GM23338 (cell line): ENCODE data around the gene COL1A1. TPM values are rescaled to one million over a fixed set of nuclear protein-coding genes. Genes with fewer than 3 reads are reported as not detected.

ENCODE experiments used
- ATAC-seq: fragments of 200-7000 bp; cut with Tn5 transposase; 3 replicates; pipeline ENCODE4 v1.9.1; 2020
- DNase-seq: peaks from one replicate; pipeline ENCODE4 v3.0.0-alpha.2; 2015; ENCODE audit warnings: low spot score
- H2AFZ ChIP-seq: fragments of 200-600 bp; sonication (generic); 2 replicates; pipeline ENCODE4 v1.8.0; 2016; ENCODE audit warnings: antibody characterized with exemption, mild to moderate bottlenecking, moderate library complexity
- H3F3A ChIP-seq: fragments of 200-600 bp; sonication (generic); replicated peaks from 2 replicates; pipeline ENCODE4 v1.8.0; 2017; ENCODE audit warnings: antibody characterized with exemption, mixed run types, low read depth
- H3K27ac ChIP-seq: fragments of 200-600 bp; sonication (generic); 2 replicates; pipeline ENCODE4 v1.6.1; 2016; ENCODE audit warnings: low read depth
- H3K27me3 ChIP-seq: fragments of 200-600 bp; sonication (generic); 2 replicates; pipeline ENCODE4 v1.8.0; 2016; ENCODE audit warnings: mild to moderate bottlenecking, mixed run types, moderate library complexity; ENCODE audit not compliant: insufficient read depth
- H3K36me3 ChIP-seq: fragments of 200-600 bp; sonication (generic); 2 replicates; pipeline ENCODE4 v1.8.0; 2016; ENCODE audit warnings: mild to moderate bottlenecking; ENCODE audit not compliant: insufficient read depth
- H3K4me1 ChIP-seq: fragments of 200-600 bp; sonication (generic); 2 replicates; pipeline ENCODE4 v1.8.0; 2016; ENCODE audit warnings: mild to moderate bottlenecking, moderate library complexity; ENCODE audit not compliant: insufficient read depth
- H3K4me2 ChIP-seq: fragments of 200-600 bp; sonication (generic); 2 replicates; pipeline ENCODE4 v1.7.1; 2017; ENCODE audit warnings: mixed run types
- H3K4me3 ChIP-seq: fragments of 200-600 bp; sonication (generic); 2 replicates; pipeline ENCODE4 v1.6.1; 2016; ENCODE audit warnings: mixed run types
- H3K79me2 ChIP-seq: fragments of 200-600 bp; sonication (generic); replicated peaks from 2 replicates; pipeline ENCODE4 v1.8.0; 2017; ENCODE audit warnings: mild to moderate bottlenecking; ENCODE audit not compliant: insufficient read depth
- H3K9me2 ChIP-seq: fragments of 200-600 bp; sonication (generic); 2 replicates; pipeline ENCODE4 v1.8.0; 2017; ENCODE audit not compliant: insufficient read depth
- H4K20me1 ChIP-seq: fragments of 200-600 bp; sonication (generic); replicated peaks from 2 replicates; pipeline ENCODE4 v1.8.0; 2017; ENCODE audit warnings: mild to moderate bottlenecking; ENCODE audit not compliant: insufficient read depth
- H3K27ac Mint-ChIP-seq: 2 replicates; pipeline ENCODE4 v1.8.0; 2020; ENCODE audit warnings: inconsistent platforms, mild to moderate bottlenecking, moderate library complexity, mixed read lengths
- H3K27me3 Mint-ChIP-seq: 3 replicates; pipeline ENCODE4 v1.8.0; 2022; ENCODE audit warnings: low read depth, mild to moderate bottlenecking, moderate library complexity, mixed read lengths, inconsistent platforms; ENCODE audit not compliant: insufficient read depth, poor library complexity
- H3K36me3 Mint-ChIP-seq: 3 replicates; pipeline ENCODE4 v1.8.0; 2021; ENCODE audit warnings: low read depth, mild to moderate bottlenecking, inconsistent platforms, moderate library complexity, mixed read lengths
- H3K4me1 Mint-ChIP-seq: 3 replicates; pipeline ENCODE4 v1.8.0; 2020; ENCODE audit warnings: mild to moderate bottlenecking, inconsistent platforms, mixed read lengths
- H3K4me3 Mint-ChIP-seq: 3 replicates; pipeline ENCODE4 v1.8.0; 2021; ENCODE audit warnings: moderate library complexity, mild to moderate bottlenecking, inconsistent platforms, mixed read lengths
- H3K9me3 Mint-ChIP-seq: 3 replicates; pipeline ENCODE4 v1.8.0; 2020; ENCODE audit warnings: moderate library complexity, mild to moderate bottlenecking, inconsistent platforms, mixed read lengths
- CREB1 ChIP-seq: fragments of 250-450 bp; sonication (Bioruptor Pico); IDR thresholded peaks from 2 replicates; pipeline ENCODE4 v1.5.0; 2020; ENCODE audit warnings: low read depth, mild to moderate bottlenecking, moderate library complexity
- EZH2 ChIP-seq: fragments of 200-600 bp; sonication (generic); IDR thresholded peaks from one replicate; pipeline ENCODE4 v1.8.0; 2017; ENCODE audit warnings: antibody characterized with exemption, mild to moderate bottlenecking, low read depth; ENCODE audit not compliant: unreplicated experiment
- ZNF331 ChIP-seq: fragments of 250-450 bp; sonication (Bioruptor Pico); IDR thresholded peaks from 2 replicates; pipeline ENCODE4 v1.5.0; 2020; ENCODE audit warnings: low read depth, mild to moderate bottlenecking, moderate library complexity
- polyA plus RNA-seq: library from polyadenylated mRNA; unstranded; fragments of >200 nt; fragmentation: Nextera tagmentation; extraction: Ambion mirVana; gene quantifications from 2 replicates; pipeline ENCODE4 v1.2.1, GENCODE V29; 2016
- total RNA-seq: library from RNA; depleted of rRNA; stranded (reverse); fragments of >200 nt; shearing (Covaris generic); gene quantifications from 2 replicates; pipeline ENCODE4 v1.2.3, GENCODE V29; 2014
- TF ChIP-seq, protein P1 (sequence below): IDR thresholded peaks from one replicate; pipeline ENCODE4 v1.6.1; 2018; ENCODE audit warnings: antibody characterized with exemption; ENCODE audit not compliant: unreplicated experiment
- TF ChIP-seq, protein P2 (sequence below): fragments of 250-450 bp; sonication (Bioruptor Pico); IDR thresholded peaks from 2 replicates; pipeline ENCODE4 v1.5.0; 2020; ENCODE audit warnings: mild to moderate bottlenecking, moderate library complexity
- TF ChIP-seq, protein P3 (sequence below): IDR thresholded peaks from 2 replicates; pipeline ENCODE4 v1.6.1; 2016; ENCODE audit warnings: antibody characterized with exemption
- TF ChIP-seq, protein P4 (sequence below), 2 experiments: fragments of 200-600 bp in 1 of 2; sonication (generic) in 1 of 2; conservative IDR thresholded peaks; 2 replicates each; pipeline versions ENCODE4 v1.5.1 to v1.6.1; 2016 to 2017; ENCODE audit warnings: antibody characterized with exemption in 2 of 2, low read depth in 2 of 2, mild to moderate bottlenecking in 2 of 2, moderate library complexity in 1 of 2

Gene COL1A1
- total and polyA plus RNA-seq, 2 experiments from 2014 or later, result 21.2 to 34.3 TPM

DNA sequence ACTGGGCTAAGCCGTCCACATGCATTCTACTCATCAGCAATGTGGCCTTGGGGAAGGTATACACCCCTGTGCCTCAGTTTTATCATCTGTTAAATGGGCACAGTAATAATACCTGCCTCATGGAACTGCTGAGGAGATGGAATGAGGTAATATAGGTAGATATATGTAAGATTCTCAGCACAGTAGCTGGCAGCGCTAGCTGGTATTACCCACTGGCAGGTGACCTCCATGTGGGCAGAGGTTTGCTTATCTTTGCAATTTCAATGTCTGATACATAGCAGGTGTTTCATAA lies 36.8 kb downstream of the COL1A1 start:
- H4K20me1 ChIP-seq, result no peaks in the 10 kb centered on the region
- peaks cover 18% of the 10 kb centered on the region; the same call in 1 of the 2 replicates for H3K27me3 ChIP-seq
- ATAC-seq, result no peak
- no peak overlapping the region for H2AFZ ChIP-seq
- no peaks in the 10 kb centered on the region; the same call in 2 of the 3 replicates for H3K9me3 Mint-ChIP-seq
- no peaks in the 10 kb centered on the region for H3K36me3 Mint-ChIP-seq
- H3K27me3 Mint-ChIP-seq, result peaks cover 17% of the 10 kb centered on the region
- TF ChIP-seq ZNF331 (CRISPR knock-in tag), result no peak
- TF ChIP-seq, protein P1, sequence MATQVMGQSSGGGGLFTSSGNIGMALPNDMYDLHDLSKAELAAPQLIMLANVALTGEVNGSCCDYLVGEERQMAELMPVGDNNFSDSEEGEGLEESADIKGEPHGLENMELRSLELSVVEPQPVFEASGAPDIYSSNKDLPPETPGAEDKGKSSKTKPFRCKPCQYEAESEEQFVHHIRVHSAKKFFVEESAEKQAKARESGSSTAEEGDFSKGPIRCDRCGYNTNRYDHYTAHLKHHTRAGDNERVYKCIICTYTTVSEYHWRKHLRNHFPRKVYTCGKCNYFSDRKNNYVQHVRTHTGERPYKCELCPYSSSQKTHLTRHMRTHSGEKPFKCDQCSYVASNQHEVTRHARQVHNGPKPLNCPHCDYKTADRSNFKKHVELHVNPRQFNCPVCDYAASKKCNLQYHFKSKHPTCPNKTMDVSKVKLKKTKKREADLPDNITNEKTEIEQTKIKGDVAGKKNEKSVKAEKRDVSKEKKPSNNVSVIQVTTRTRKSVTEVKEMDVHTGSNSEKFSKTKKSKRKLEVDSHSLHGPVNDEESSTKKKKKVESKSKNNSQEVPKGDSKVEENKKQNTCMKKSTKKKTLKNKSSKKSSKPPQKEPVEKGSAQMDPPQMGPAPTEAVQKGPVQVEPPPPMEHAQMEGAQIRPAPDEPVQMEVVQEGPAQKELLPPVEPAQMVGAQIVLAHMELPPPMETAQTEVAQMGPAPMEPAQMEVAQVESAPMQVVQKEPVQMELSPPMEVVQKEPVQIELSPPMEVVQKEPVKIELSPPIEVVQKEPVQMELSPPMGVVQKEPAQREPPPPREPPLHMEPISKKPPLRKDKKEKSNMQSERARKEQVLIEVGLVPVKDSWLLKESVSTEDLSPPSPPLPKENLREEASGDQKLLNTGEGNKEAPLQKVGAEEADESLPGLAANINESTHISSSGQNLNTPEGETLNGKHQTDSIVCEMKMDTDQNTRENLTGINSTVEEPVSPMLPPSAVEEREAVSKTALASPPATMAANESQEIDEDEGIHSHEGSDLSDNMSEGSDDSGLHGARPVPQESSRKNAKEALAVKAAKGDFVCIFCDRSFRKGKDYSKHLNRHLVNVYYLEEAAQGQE, result no peak
- TF ChIP-seq, protein P2, sequence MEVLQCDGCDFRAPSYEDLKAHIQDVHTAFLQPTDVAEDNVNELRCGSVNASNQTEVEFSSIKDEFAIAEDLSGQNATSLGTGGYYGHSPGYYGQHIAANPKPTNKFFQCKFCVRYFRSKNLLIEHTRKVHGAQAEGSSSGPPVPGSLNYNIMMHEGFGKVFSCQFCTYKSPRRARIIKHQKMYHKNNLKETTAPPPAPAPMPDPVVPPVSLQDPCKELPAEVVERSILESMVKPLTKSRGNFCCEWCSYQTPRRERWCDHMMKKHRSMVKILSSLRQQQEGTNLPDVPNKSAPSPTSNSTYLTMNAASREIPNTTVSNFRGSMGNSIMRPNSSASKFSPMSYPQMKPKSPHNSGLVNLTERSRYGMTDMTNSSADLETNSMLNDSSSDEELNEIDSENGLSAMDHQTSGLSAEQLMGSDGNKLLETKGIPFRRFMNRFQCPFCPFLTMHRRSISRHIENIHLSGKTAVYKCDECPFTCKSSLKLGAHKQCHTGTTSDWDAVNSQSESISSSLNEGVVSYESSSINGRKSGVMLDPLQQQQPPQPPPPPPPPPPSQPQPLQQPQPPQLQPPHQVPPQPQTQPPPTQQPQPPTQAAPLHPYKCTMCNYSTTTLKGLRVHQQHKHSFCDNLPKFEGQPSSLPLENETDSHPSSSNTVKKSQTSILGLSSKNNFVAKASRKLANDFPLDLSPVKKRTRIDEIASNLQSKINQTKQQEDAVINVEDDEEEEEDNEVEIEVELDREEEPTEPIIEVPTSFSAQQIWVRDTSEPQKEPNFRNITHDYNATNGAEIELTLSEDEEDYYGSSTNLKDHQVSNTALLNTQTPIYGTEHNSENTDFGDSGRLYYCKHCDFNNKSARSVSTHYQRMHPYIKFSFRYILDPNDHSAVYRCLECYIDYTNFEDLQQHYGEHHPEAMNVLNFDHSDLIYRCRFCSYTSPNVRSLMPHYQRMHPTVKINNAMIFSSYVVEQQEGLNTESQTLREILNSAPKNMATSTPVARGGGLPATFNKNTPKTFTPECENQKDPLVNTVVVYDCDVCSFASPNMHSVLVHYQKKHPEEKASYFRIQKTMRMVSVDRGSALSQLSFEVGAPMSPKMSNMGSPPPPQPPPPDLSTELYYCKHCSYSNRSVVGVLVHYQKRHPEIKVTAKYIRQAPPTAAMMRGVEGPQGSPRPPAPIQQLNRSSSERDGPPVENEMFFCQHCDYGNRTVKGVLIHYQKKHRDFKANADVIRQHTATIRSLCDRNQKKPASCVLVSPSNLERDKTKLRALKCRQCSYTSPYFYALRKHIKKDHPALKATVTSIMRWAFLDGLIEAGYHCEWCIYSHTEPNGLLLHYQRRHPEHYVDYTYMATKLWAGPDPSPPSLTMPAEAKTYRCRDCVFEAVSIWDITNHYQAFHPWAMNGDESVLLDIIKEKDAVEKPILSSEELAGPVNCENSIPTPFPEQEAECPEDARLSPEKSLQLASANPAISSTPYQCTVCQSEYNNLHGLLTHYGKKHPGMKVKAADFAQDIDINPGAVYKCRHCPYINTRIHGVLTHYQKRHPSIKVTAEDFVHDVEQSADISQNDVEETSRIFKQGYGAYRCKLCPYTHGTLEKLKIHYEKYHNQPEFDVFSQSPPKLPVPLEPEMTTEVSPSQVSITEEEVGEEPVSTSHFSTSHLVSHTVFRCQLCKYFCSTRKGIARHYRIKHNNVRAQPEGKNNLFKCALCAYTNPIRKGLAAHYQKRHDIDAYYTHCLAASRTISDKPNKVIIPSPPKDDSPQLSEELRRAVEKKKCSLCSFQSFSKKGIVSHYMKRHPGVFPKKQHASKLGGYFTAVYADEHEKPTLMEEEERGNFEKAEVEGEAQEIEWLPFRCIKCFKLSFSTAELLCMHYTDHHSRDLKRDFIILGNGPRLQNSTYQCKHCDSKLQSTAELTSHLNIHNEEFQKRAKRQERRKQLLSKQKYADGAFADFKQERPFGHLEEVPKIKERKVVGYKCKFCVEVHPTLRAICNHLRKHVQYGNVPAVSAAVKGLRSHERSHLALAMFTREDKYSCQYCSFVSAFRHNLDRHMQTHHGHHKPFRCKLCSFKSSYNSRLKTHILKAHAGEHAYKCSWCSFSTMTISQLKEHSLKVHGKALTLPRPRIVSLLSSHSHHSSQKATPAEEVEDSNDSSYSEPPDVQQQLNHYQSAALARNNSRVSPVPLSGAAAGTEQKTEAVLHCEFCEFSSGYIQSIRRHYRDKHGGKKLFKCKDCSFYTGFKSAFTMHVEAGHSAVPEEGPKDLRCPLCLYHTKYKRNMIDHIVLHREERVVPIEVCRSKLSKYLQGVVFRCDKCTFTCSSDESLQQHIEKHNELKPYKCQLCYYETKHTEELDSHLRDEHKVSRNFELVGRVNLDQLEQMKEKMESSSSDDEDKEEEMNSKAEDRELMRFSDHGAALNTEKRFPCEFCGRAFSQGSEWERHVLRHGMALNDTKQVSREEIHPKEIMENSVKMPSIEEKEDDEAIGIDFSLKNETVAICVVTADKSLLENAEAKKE (CRISPR knock-in tag), result no peak
- TF ChIP-seq, protein P3, sequence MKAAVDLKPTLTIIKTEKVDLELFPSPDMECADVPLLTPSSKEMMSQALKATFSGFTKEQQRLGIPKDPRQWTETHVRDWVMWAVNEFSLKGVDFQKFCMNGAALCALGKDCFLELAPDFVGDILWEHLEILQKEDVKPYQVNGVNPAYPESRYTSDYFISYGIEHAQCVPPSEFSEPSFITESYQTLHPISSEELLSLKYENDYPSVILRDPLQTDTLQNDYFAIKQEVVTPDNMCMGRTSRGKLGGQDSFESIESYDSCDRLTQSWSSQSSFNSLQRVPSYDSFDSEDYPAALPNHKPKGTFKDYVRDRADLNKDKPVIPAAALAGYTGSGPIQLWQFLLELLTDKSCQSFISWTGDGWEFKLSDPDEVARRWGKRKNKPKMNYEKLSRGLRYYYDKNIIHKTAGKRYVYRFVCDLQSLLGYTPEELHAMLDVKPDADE, result no peak
- no peak for TF ChIP-seq CREB1 (CRISPR knock-in tag)
- TF ChIP-seq, protein P4, sequence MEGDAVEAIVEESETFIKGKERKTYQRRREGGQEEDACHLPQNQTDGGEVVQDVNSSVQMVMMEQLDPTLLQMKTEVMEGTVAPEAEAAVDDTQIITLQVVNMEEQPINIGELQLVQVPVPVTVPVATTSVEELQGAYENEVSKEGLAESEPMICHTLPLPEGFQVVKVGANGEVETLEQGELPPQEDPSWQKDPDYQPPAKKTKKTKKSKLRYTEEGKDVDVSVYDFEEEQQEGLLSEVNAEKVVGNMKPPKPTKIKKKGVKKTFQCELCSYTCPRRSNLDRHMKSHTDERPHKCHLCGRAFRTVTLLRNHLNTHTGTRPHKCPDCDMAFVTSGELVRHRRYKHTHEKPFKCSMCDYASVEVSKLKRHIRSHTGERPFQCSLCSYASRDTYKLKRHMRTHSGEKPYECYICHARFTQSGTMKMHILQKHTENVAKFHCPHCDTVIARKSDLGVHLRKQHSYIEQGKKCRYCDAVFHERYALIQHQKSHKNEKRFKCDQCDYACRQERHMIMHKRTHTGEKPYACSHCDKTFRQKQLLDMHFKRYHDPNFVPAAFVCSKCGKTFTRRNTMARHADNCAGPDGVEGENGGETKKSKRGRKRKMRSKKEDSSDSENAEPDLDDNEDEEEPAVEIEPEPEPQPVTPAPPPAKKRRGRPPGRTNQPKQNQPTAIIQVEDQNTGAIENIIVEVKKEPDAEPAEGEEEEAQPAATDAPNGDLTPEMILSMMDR (conservative IDR thresholded peaks at IDR 0.05; ENCODE audit: low read depth in 2 of 2), result no peak
- TF ChIP-seq EZH2, result no peak
- no peak for DNase-seq
- H3K4me2 ChIP-seq, result no peak overlapping the region
- H3K79me2 ChIP-seq, result no peaks in the 10 kb centered on the region
- no peak overlapping the region for H3K27ac Mint-ChIP-seq
- no peaks in the 10 kb centered on the region for H3K9me2 ChIP-seq
- H3K36me3 ChIP-seq, result no peaks in the 10 kb centered on the region
- H3F3A ChIP-seq, result no peaks in the 10 kb centered on the region; the same call in 1 of the 2 replicates
- no peak overlapping the region for H3K27ac ChIP-seq
- H3K4me1 ChIP-seq, result peaks cover 13% of the 10 kb centered on the region
- peaks cover 29% of the 10 kb centered on the region for H3K4me1 Mint-ChIP-seq
- no peak overlapping the region for H3K4me3 ChIP-seq
- H3K4me3 Mint-ChIP-seq, result no peak overlapping the region
